H1 (cell line): ENCODE measurements around the gene PLAAT2. TPM values are rescaled to one million over a fixed set of nuclear protein-coding genes. Genes with fewer than 3 reads are reported as not detected.

Experiments used
- CTCF ChIA-PET: fragments of 300-600 bp; sonication (Branson Sonifier 250); formaldehyde crosslinking; loops from one replicate; lab custom pipeline; 2021; ENCODE audit not compliant: partially characterized antibody; lab: Charles Lee
- POLR2A ChIA-PET: fragments of 300-600 bp; sonication (Branson Sonifier 250); formaldehyde crosslinking; loops from one replicate; lab custom pipeline; 2021; ENCODE audit warnings: inconsistent platforms; ENCODE audit not compliant: partially characterized antibody; lab: Charles Lee
- DNase-seq, 2 experiments: peaks; one replicate each; pipeline versions ENCODE4 v3.0.0 to v3.0.0-alpha.2; 2010 to 2022; ENCODE audit warnings: low spot score in 2 of 2, low read depth in 1 of 2, mixed read lengths in 1 of 2
- FAIRE-seq: peaks from 2 replicates; lab custom pipeline; 2011; peaks lifted over from hg19 to GRCh38; lab: Jason Lieb, UNC
- H2AFZ ChIP-seq: 2 replicates; pipeline ENCODE4 v1.8.1; 2012; ENCODE audit warnings: low read length, inconsistent platforms
- H2AK5ac ChIP-seq: 2 replicates; pipeline ENCODE4 v1.6.1; 2013; ENCODE audit warnings: low read depth, low read length
- H2BK120ac ChIP-seq: replicated peaks from 2 replicates; pipeline ENCODE3; 2013; ENCODE audit warnings: low read depth, low read length, inconsistent platforms
- H2BK12ac ChIP-seq: 2 replicates; pipeline ENCODE4 v1.6.1; 2013; ENCODE audit warnings: low read depth, low read length
- H2BK15ac ChIP-seq: 2 replicates; pipeline ENCODE4 v1.6.1; 2013; ENCODE audit warnings: low read length
- H2BK20ac ChIP-seq: 2 replicates; pipeline ENCODE4 v1.6.1; 2013; ENCODE audit warnings: low read length
- H2BK5ac ChIP-seq: 2 replicates; pipeline ENCODE4 v1.6.1; 2013; ENCODE audit warnings: low read depth, low read length
- H3K14ac ChIP-seq: 2 replicates; pipeline ENCODE4 v1.6.1; 2013; ENCODE audit warnings: inconsistent platforms; ENCODE audit not compliant: insufficient read length
- H3K18ac ChIP-seq: 2 replicates; pipeline ENCODE4 v1.6.1; 2013; ENCODE audit warnings: low read length; ENCODE audit errors: extremely low read depth
- H3K23ac ChIP-seq: 2 replicates; pipeline ENCODE4 v1.6.1; 2013; ENCODE audit warnings: inconsistent platforms; ENCODE audit not compliant: insufficient read length
- H3K23me2 ChIP-seq: 2 replicates; pipeline ENCODE4 v1.6.1; 2013; ENCODE audit warnings: low read depth, low read length
- H3K27ac ChIP-seq: 2 replicates; pipeline ENCODE4 v1.6.1; 2011; ENCODE audit warnings: low read depth, low read length, inconsistent platforms
- H3K27me3 ChIP-seq, 4 experiments: replicated peaks in 1 of 4; 1 replicate in 1 of 4; 2 replicates in 3 of 4; pipeline versions ENCODE4 v1.6.1 to v1.8.1; 2011 to 2013; ENCODE audit warnings: low read length in 3 of 4, mild to moderate bottlenecking in 3 of 4, inconsistent platforms in 2 of 4, mixed read lengths in 2 of 4, moderate library complexity in 1 of 4; ENCODE audit not compliant: control insufficient read depth in 3 of 4, insufficient read depth in 3 of 4; ENCODE audit errors: extremely low read depth in 1 of 4
- H3K36me3 ChIP-seq, 4 experiments: 2 replicates each; pipeline versions ENCODE4 v1.6.1 to v1.8.1; 2011 to 2013; ENCODE audit warnings: mild to moderate bottlenecking in 4 of 4, low read length in 3 of 4, moderate library complexity in 2 of 4, control low read depth in 1 of 4, inconsistent platforms in 1 of 4; ENCODE audit not compliant: insufficient read depth in 4 of 4, control insufficient read depth in 2 of 4
- H3K4ac ChIP-seq: replicated peaks from 2 replicates; pipeline ENCODE3; 2013; ENCODE audit warnings: low read length, low read depth, mixed read lengths, inconsistent platforms; ENCODE audit not compliant: insufficient read length
- H3K4me1 ChIP-seq, 4 experiments: replicated peaks in 1 of 4; 1 replicate in 1 of 4; 2 replicates in 3 of 4; pipeline versions ENCODE4 v1.6.1 to v1.8.1; 2011 to 2013; ENCODE audit warnings: low read length in 3 of 4, inconsistent platforms in 2 of 4, mixed read lengths in 1 of 4; ENCODE audit not compliant: insufficient read depth in 4 of 4, control insufficient read depth in 3 of 4
- H3K4me2 ChIP-seq, 2 experiments: 2 replicates each; pipeline versions ENCODE4 v1.6.1 to v1.8.1; 2011 to 2013; ENCODE audit warnings: low read depth in 2 of 2, low read length in 2 of 2, control low read depth in 1 of 2, inconsistent platforms in 1 of 2, mild to moderate bottlenecking in 1 of 2; ENCODE audit not compliant: insufficient read depth in 1 of 2
- H3K4me3 ChIP-seq, 4 experiments: fragments of 200-600, 300-600 bp in 1 of 4; sonication (generic), shearing (Covaris generic), sonication (Bioruptor Twin) in 1 of 4; 2 replicates each; pipeline versions ENCODE4 v1.5.1 to v1.8.1; 2011 to 2016; ENCODE audit warnings: low read length in 4 of 4, low read depth in 3 of 4, control low read depth in 2 of 4, inconsistent platforms in 2 of 4, mild to moderate bottlenecking in 2 of 4, mixed read lengths in 1 of 4, moderate library complexity in 1 of 4; ENCODE audit not compliant: insufficient read depth in 2 of 4; ENCODE audit errors: extremely low read depth in 1 of 4
- H3K56ac ChIP-seq: replicated peaks from 2 replicates; pipeline ENCODE3; 2013; ENCODE audit warnings: low read depth, mild to moderate bottlenecking, mixed read lengths, low read length, inconsistent platforms; ENCODE audit not compliant: insufficient read length
- H3K79me1 ChIP-seq: 2 replicates; pipeline ENCODE4 v1.6.1; 2013; ENCODE audit warnings: low read depth, low read length, control low read depth
- H3K79me2 ChIP-seq, 2 experiments: 2 replicates each; pipeline versions ENCODE4 v1.6.1 to v1.8.1; 2012 to 2013; ENCODE audit warnings: low read length in 2 of 2, mild to moderate bottlenecking in 2 of 2, inconsistent platforms in 1 of 2; ENCODE audit not compliant: insufficient read depth in 2 of 2, control insufficient read depth in 1 of 2
- H3K9ac ChIP-seq, 4 experiments: replicated peaks in 1 of 4; 1 replicate in 1 of 4; 2 replicates in 3 of 4; pipeline versions ENCODE4 v1.6.1 to v1.8.1; 2011 to 2013; ENCODE audit warnings: low read depth in 3 of 4, low read length in 3 of 4, control low read depth in 2 of 4, mild to moderate bottlenecking in 2 of 4, moderate library complexity in 2 of 4, inconsistent platforms in 1 of 4; ENCODE audit errors: extremely low read depth in 1 of 4
- H3K9me3 ChIP-seq, 2 experiments: 2 replicates each; pipeline versions ENCODE4 v1.6.1 to v1.8.1; 2012 to 2013; ENCODE audit warnings: mild to moderate bottlenecking in 2 of 2, moderate library complexity in 2 of 2, control low read depth in 1 of 2, inconsistent platforms in 1 of 2, low read depth in 1 of 2, low read length in 1 of 2, mixed read lengths in 1 of 2; ENCODE audit not compliant: insufficient read depth in 2 of 2
- H4K20me1 ChIP-seq, 2 experiments: replicated peaks in 1 of 2; 2 replicates each; pipeline versions ENCODE3 to v1.8.1; 2011 to 2013; ENCODE audit warnings: inconsistent platforms in 2 of 2, low read length in 2 of 2, mild to moderate bottlenecking in 1 of 2; ENCODE audit not compliant: insufficient read depth in 2 of 2, control insufficient read depth in 1 of 2
- H4K5ac ChIP-seq: 2 replicates; pipeline ENCODE4 v1.6.1; 2013; ENCODE audit warnings: low read length, low read depth, mixed read lengths, inconsistent platforms; ENCODE audit not compliant: insufficient read length
- H4K8ac ChIP-seq: 2 replicates; pipeline ENCODE4 v1.8.0; 2013; ENCODE audit warnings: mild to moderate bottlenecking, moderate library complexity, low read length, inconsistent platforms; ENCODE audit not compliant: insufficient read depth; ENCODE audit errors: extremely low read depth
- H4K91ac ChIP-seq: replicated peaks from 2 replicates; pipeline ENCODE3; 2013; ENCODE audit warnings: low read length, mixed read lengths, inconsistent platforms; ENCODE audit not compliant: insufficient read length
- CBX8 ChIP-seq: fragments of 300-800, 300-1000 bp; sonication (generic); IDR thresholded peaks from 2 replicates; pipeline ENCODE4 v1.7.1; 2016; ENCODE audit warnings: low read depth, low read length, borderline replicate concordance
- EP300 ChIP-seq, 2 experiments: IDR thresholded peaks; 1 replicate in 1 of 2; 2 replicates in 1 of 2; pipeline ENCODE4 v1.6.1; 2011 to 2012; ENCODE audit warnings: low read depth in 2 of 2, low read length in 2 of 2, mild to moderate bottlenecking in 2 of 2, borderline replicate concordance in 1 of 2, inconsistent platforms in 1 of 2, moderate library complexity in 1 of 2
- GTF2F1 ChIP-seq: IDR thresholded peaks from 2 replicates; pipeline ENCODE4 v1.6.1; 2012; ENCODE audit warnings: low read depth, low read length, improper control_type of control experiment, borderline replicate concordance
- HDAC2 ChIP-seq, 2 experiments: fragments of 300-600 bp in 1 of 2; sonication (generic) in 1 of 2; IDR thresholded peaks; 2 replicates each; pipeline ENCODE4 v1.6.1; 2011 to 2012; ENCODE audit warnings: low read depth in 2 of 2, low read length in 2 of 2, mild to moderate bottlenecking in 2 of 2, moderate library complexity in 2 of 2, borderline replicate concordance in 1 of 2, inconsistent platforms in 1 of 2
- HDAC6 ChIP-seq: IDR thresholded peaks from one replicate; pipeline ENCODE4 v1.7.1; 2012; ENCODE audit warnings: low read depth, mild to moderate bottlenecking, inconsistent platforms, low read length, moderate library complexity
- PHF8 ChIP-seq: fragments of 200-600 bp; sonication (generic); conservative IDR thresholded peaks from 2 replicates; pipeline ENCODE4 v1.7.1; 2012; ENCODE audit warnings: low read depth, mild to moderate bottlenecking, inconsistent platforms, low read length, moderate library complexity
- POLR2AphosphoS5 ChIP-seq: IDR thresholded peaks from 2 replicates; pipeline ENCODE4 v1.6.1; 2011; ENCODE audit warnings: low read depth, low read length
- RXRA ChIP-seq: IDR thresholded peaks from 2 replicates; pipeline ENCODE4 v1.6.1; 2011; ENCODE audit warnings: low read depth, mild to moderate bottlenecking, low read length, moderate library complexity; ENCODE audit not compliant: insufficient read depth
- SIX5 ChIP-seq: IDR thresholded peaks from 2 replicates; pipeline ENCODE4 v1.6.1; 2011; ENCODE audit warnings: mild to moderate bottlenecking, low read depth, low read length
- SP1 ChIP-seq: IDR thresholded peaks from 2 replicates; pipeline ENCODE4 v1.6.1; 2011; ENCODE audit warnings: low read depth, low read length
- SP4 ChIP-seq: IDR thresholded peaks from 2 replicates; pipeline ENCODE4 v1.6.1; 2012; ENCODE audit warnings: low read length, inconsistent platforms
- TAF7 ChIP-seq: optimal IDR thresholded peaks from 2 replicates; pipeline ENCODE3; 2011; ENCODE audit warnings: low read depth, mild to moderate bottlenecking, inconsistent platforms, low read length, moderate library complexity, borderline replicate concordance
- ZNF274 ChIP-seq: IDR thresholded peaks from 2 replicates; pipeline ENCODE4 v1.7.0; 2012; ENCODE audit warnings: low read length, borderline replicate concordance; ENCODE audit errors: extremely low read depth
- WGBS, 2 experiments: shearing (Covaris generic) in 1 of 2; methylation state at CpG; one replicate each; pipeline versions ENCODE4 v1.1.6 to v1.1.7; 2013 to 2015; ENCODE audit warnings: low lambda C conversion rate in 2 of 2, mixed read lengths in 2 of 2, inconsistent platforms in 1 of 2, low coverage in 1 of 2, missing lambda C conversion rate in 1 of 2; ENCODE audit not compliant: insufficient replicate concordance in 2 of 2, insufficient coverage in 1 of 2, insufficient read length in 1 of 2; ENCODE audit errors: extremely low coverage in 1 of 2, missing lambda C conversion rate in 1 of 2; 5-methylcytosine and 5-hydroxymethylcytosine counted together
- polyA plus RNA-seq, 7 experiments: library from polyadenylated mRNA; depleted of rRNA in 3 of 7; stranded (reverse) in 5 of 7; unstranded in 2 of 7; fragments of >200 nt in 5 of 7; fragments of 200-250 nt in 2 of 7; gene quantifications; 1 replicate in 5 of 7; 2 replicates in 1 of 7; 4 replicates in 1 of 7; pipeline versions ENCODE4 v1.2.1 to v1.2.3, GENCODE V29; 2011 to 2013; ENCODE audit warnings: missing spikeins in 2 of 7, mixed read lengths in 2 of 7
- total RNA-seq: library from RNA; stranded (reverse); fragmentation: NEBNext Ultra II Directional; extraction: Animal tissue kit (Norgen Biotek cat#: 25700); gene quantifications from 2 replicates; pipeline ENCODE4 v1.2.1, GENCODE V29; 2021

The PLAAT2 gene
- total and polyA plus RNA-seq, 2 of the 8 experiments (the other 6 are each of a cell fraction or from before 2014, with no cell fraction given): 0.39 TPM; not detected in 1

DNA sequence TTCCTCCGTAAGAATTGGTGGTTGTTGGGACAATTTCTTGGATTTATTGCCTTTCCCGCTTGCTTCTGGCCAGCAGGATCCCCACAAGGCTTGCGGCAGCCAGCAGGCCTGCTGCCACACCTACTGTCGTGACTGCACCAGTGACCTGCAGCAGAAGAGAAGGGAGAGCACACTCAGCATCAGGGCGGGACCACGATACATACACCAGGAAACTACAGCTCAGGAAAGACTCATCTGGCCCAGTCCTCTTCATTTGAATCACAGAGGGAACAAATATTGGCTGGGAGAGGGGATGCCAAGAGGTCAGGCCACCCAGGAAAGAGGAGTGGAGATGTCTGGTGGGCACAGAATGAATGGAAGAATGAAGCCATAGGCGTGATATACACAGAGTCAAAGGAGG is 10.3 kb downstream of the PLAAT2 start:
- Histone ChIP-seq H2BK5ac (no peak overlapping the region), H3K79me2 (no peaks in the 10 kb centered on the region), H3K4me3 (no peak overlapping the region), H3K23me2 (no peaks in the 10 kb centered on the region), H2BK12ac (no peak overlapping the region; the same call in 1 of the 2 replicates), H3K9me3 (no peaks in the 10 kb centered on the region; a peak in 1 of 4 replicates), H3K9ac (no peak overlapping the region), H3K23ac (no peak overlapping the region), H3K79me1 (no peaks in the 10 kb centered on the region), H2AK5ac (no peak overlapping the region), H3K4me1 (peaks cover 0 to 6% (median 2%) of the 10 kb centered on the region in 4 experiments; a peak in 2 of 7 replicates), H3K27ac (no peak overlapping the region), H4K20me1 (no peaks in the 10 kb centered on the region), H3K18ac (no peak overlapping the region), H2BK15ac (peak overlapping the region; percentile 83; the same call in 1 of the 2 replicates), H4K91ac (no peak overlapping the region), H4K5ac (no peak overlapping the region), H3K4ac (no peak overlapping the region), H2BK120ac (no peak overlapping the region), H3K56ac (no peak overlapping the region), H2AFZ (no peak overlapping the region), H3K27me3 (no peaks in the 10 kb centered on the region), H4K8ac (no peak overlapping the region), H3K4me2 (no peak overlapping the region), H3K14ac (no peak overlapping the region), H2BK20ac (no peak overlapping the region; the same call in none of the 2 replicates), H3K36me3 (no peaks in the 10 kb centered on the region)
- ChIA-PET POLR2A (interaction anchor here (1.4 to 3.5 kb wide), 3 partner anchors 9 to 16 kb away, joined by 3 to 12 read pairs (median 6); partner anchors contain the start of genes PLAAT2 and PLAAT4), CTCF (interaction anchor here (1.0 to 1.7 kb wide), 6 partner anchors 14 to 510 kb away, joined by 3 to 6 read pairs (median 4); partner anchors contain the start of gene PLAAT4)
- TF ChIP-seq ZNF274 (no peak), SIX5 (no peak), HDAC2 (IDR thresholded peaks at IDR 0.05; ENCODE audit: borderline replicate concordance in 1 of 2, low read depth in 2 of 2, low read length in 2 of 2) (no peak), SP4 (no peak), PHF8 (no peak), TAF7 (no peak), EP300 (IDR thresholded peaks at IDR 0.05; ENCODE audit: borderline replicate concordance in 1 of 2, low read depth in 2 of 2, low read length in 2 of 2) (no peak), CBX8 (no peak), HDAC6 (no peak), RXRA (no peak), SP1 (no peak), GTF2F1 (no peak), POLR2AphosphoS5 (no peak)
- WGBS, 2 experiments: 82% methylated on average over 7 of the region's 7 CpGs; no CpG with 5 or more reads in 1 of the 2 experiments
- no peak for FAIRE-seq
- DNase-seq: no peak
